Measurements from ENCODE around the gene ECHDC1.
"Not testable (repeated sequence)": the region's sequence is repeated elsewhere in the genome, so short reads cannot be mapped to it uniquely, and the experiment has no call there.

The ECHDC1 gene, protein sequence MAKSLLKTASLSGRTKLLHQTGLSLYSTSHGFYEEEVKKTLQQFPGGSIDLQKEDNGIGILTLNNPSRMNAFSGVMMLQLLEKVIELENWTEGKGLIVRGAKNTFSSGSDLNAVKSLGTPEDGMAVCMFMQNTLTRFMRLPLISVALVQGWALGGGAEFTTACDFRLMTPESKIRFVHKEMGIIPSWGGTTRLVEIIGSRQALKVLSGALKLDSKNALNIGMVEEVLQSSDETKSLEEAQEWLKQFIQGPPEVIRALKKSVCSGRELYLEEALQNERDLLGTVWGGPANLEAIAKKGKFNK

DNA sequence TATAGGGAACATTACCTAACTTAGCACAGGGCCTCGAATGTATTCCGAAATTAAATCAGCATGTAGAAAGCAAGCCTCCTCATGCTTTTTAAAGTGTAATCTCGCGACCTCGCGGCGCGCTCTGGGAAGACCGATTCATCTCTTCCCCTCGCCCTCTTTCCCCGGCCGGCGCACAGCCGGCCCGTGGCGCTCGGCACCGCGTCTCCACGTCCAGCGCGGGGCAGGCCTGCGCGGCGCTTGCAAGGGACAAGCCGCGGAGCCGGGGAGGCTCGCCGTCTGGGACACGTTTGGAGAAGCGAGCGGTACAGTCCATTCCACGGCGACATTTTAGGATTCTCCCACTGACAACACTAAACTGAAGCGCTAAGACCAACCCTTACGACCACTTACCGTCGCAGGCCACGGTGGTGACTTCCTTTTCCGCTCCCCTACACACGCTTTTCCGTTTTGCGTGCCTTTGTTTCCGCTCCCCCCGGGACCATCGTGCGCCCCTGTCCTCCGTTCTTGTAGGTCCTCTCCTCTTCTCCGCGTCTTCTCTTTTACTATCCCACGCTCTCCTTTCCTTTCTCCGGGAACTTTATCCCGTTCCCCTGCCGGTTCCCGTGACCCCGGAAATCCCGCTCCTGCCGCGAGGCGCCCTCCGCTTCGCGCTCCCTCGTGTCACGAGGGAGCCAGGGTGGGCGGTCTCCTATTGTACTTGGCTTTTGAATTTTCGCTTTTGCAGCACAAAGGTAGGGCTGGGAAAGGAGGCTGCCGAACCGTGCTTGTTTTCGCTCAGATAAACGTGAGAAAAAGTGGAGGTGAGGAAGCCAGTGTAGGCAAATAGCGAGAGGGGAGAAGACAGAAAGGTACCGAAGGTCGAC is at the start of gene ECHDC1:
Gene ECHDC1, minus strand, starts transcription at position 664 of the 863 bp plus-strand sequence. CDS start 12,581 bp downstream, outside the sequence.
- Mint-ChIP-seq H3K4me1 (peaks cover 19% of the 10 kb centered on the region), H3K36me3 (peaks cover 6% of the 10 kb centered on the region), H3K9me3 (no peaks in the 10 kb centered on the region), H3K4me3 (no peak within 1 kb of the TSS), H3K27me3 (no peaks in the 10 kb centered on the region), H3K27ac (no peak within 1 kb of the TSS)

DNA sequence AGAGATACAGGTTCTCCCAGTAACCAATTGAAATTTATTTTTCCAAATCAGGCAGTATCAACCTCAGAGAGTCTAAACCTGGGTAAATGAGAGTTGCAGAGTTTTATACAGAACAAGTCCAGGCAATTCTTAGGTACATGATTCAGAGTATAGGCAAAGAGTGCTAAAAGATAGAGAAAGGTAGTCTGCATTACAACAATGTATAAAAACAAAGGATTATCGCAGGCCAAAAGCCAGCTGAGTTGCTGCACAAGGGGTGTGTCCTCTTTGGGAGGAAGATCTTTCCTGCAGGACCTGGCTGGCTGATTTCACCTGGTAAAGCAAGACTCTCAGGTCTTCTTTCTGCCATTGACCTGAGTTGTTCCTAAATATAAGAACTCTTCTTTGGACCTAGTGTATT is 48.9 kb upstream of the ECHDC1 start:
- Mint-ChIP-seq H3K27ac (no peak overlapping the region), H3K9me3 (no peaks in the 10 kb centered on the region), H3K27me3 (peaks cover 2% of the 10 kb centered on the region), H3K4me1 (no peaks in the 10 kb centered on the region), H3K4me3 (no peak overlapping the region), H3K36me3 (no peaks in the 10 kb centered on the region)

DNA sequence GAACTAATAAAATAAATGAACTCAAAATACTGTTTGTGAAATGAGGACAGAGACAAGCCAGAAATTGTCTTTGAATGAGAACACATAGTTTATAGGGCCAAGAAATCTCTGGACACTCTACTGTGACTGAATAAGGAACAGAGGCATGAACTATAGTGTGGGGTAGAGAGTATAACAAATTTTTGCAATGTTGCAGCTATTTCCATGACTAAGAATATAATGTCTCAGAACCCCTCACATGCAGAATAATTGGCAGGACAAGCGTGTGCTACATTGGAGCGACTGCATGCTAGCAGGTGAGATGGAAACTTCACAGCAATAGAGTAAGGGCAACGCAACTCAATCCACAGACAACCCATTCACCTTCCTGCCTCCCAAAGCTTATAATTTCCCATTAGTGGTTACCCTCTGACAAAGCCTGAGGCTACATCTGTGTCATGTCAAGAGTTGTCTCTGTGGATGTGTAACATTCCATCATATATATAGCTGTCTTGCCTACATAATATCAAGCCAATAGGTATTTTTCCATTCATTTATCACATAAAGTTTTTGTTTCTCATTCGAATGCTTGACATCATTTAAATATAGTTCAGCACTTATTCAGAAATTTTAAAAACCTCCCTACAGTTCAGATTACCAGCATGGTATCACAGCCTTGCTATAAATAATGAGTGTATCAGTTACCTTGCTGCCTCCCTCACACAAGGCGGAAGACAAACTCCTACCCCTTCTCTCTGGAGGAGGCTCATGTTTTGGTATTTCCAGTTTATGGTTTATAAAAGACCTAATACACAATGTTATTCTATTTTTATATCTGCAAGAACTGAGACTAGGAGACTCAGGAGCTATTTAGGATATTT is 47.9 kb upstream of the ECHDC1 start:
- no peak overlapping the region for H3K4me3 Mint-ChIP-seq
- no peaks in the 10 kb centered on the region for H3K9me3 Mint-ChIP-seq
- no peak overlapping the region for H3K27ac Mint-ChIP-seq
- H3K36me3 Mint-ChIP-seq: no peaks in the 10 kb centered on the region
- no peaks in the 10 kb centered on the region for H3K4me1 Mint-ChIP-seq
- H3K27me3 Mint-ChIP-seq: peaks cover 2% of the 10 kb centered on the region

DNA sequence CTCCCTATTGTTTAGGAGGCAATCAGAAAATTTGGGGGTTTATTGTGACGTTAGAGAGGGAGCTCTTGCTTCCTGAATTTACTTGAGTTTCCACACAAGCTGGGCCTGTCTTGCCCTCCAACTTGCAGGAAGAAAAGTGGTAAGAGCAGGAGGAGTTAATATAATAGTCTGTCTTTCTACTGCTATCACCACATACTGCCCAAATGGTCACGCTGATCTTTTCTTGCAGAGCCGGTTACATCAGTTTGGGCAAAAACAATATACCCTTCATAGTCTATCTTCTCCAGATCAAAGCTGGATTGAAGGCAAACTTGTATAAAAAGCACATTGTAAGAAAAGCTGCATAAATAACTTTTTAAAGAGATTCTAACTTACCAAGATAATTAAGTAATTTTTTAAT is 46.3 kb upstream of the ECHDC1 start:
- H3K4me3 Mint-ChIP-seq: no peak overlapping the region
- H3K27ac Mint-ChIP-seq: no peak overlapping the region
- H3K36me3 Mint-ChIP-seq: no peaks in the 10 kb centered on the region
- H3K27me3 Mint-ChIP-seq: peaks cover 2% of the 10 kb centered on the region
- no peaks in the 10 kb centered on the region for H3K9me3 Mint-ChIP-seq
- H3K4me1 Mint-ChIP-seq: no peaks in the 10 kb centered on the region

DNA sequence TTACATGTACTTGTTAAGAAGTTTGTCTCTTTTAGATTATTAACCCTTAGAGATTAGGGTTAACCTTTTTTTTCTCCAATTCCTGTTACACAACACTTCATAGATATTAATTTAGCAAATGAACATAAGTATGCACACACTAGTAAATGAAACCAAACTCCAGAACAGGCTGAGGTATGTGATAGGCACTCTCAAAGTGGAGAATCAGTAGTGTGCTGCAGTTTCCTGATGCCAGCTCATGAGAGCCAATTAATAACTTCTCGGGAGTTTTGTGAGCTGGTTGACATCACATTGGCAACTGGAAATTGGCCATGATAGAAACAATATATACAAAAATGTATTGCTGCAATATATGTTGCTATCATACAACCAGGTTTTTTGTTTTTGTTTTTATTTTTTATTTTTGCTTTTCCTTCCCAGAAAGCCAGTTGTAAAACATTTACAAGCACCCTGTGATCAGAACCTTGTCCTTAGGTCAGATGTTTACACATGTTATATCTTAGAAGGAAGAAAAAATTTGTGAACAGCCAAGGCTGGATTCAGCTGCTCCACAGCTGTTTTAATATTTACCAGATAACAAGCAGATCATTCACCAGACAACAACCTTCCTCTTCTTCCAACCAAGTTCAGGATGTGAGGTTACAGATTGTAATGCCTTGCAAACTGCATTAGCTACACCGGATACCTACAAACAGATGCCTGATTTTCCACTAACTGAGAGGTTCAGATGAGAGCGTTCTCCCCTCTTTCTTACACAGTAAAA is 42.4 kb upstream of the ECHDC1 start:
- Mint-ChIP-seq H3K27me3 (peaks cover 2% of the 10 kb centered on the region), H3K27ac (no peak overlapping the region), H3K4me1 (no peaks in the 10 kb centered on the region), H3K36me3 (no peaks in the 10 kb centered on the region), H3K9me3 (no peaks in the 10 kb centered on the region), H3K4me3 (no peak overlapping the region)

DNA sequence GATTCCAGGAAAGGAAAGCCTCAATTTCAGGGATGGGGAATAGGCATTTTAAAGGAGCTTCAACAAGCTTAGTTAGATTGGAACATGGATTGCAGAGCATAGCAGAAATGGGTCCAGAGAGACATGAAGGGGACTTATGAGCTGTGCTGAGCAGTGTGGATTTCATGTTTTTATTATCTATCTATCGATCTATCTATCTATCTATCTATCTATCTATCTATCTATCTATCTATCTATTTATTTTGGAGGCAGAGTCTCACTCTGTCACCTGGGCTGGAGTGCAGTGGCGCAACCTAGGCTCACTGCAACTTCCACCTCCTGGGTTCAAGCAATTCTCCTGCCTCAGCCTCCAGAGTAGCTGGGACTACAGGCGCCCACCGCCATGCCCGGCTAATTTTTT is 41.4 kb upstream of the ECHDC1 start:
- H3K36me3 Mint-ChIP-seq, H3K4me3 Mint-ChIP-seq, H3K4me1 Mint-ChIP-seq, H3K9me3 Mint-ChIP-seq, H3K27me3 Mint-ChIP-seq, H3K27ac Mint-ChIP-seq: not testable (repeated sequence)

DNA sequence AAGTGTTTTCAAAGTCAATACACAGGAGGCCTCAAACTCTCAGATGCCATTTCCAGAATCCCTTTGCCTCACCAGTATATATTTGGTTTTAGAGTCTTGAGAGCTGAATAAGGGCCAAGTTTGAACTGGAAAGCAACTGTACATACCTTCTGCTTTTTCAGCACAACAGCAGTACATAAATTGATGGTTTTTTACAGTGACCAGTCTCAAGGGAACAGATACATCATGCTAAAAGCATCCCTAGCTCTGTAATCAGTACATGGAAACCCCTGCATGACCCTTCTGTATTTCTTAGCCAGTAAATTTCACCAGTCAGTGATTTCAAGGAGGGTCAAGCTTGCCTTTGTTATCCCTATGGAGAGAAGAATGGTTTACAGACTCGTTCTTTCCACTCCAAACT is 40.6 kb upstream of the ECHDC1 start:
- no peaks in the 10 kb centered on the region for H3K36me3 Mint-ChIP-seq
- no peak overlapping the region for H3K4me3 Mint-ChIP-seq
- no peaks in the 10 kb centered on the region for H3K27me3 Mint-ChIP-seq
- no peaks in the 10 kb centered on the region for H3K9me3 Mint-ChIP-seq
- no peak overlapping the region for H3K27ac Mint-ChIP-seq
- no peaks in the 10 kb centered on the region for H3K4me1 Mint-ChIP-seq

DNA sequence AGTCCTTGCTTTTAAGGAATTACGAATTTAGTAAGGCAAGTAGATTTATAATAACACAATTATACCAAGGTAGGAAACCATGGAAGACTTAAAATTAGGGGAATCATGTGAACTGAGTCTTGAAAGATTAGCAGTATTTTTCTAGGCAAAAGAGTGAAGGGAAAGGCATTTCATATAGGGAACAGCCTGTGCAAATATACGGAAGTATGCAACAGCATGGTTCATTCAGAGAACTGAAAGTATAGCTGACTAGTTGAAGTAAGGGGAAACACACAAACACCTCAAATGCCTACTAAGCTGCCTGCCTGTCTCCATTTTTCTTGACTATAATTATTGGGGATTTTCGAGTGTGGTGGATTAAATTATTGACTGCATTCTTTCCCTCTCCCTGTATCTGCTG is 39.0 kb upstream of the ECHDC1 start:
- no peaks in the 10 kb centered on the region for H3K4me1 Mint-ChIP-seq
- no peak overlapping the region for H3K27ac Mint-ChIP-seq
- no peaks in the 10 kb centered on the region for H3K36me3 Mint-ChIP-seq
- H3K27me3 Mint-ChIP-seq: no peaks in the 10 kb centered on the region
- H3K9me3 Mint-ChIP-seq: no peaks in the 10 kb centered on the region
- no peak overlapping the region for H3K4me3 Mint-ChIP-seq

DNA sequence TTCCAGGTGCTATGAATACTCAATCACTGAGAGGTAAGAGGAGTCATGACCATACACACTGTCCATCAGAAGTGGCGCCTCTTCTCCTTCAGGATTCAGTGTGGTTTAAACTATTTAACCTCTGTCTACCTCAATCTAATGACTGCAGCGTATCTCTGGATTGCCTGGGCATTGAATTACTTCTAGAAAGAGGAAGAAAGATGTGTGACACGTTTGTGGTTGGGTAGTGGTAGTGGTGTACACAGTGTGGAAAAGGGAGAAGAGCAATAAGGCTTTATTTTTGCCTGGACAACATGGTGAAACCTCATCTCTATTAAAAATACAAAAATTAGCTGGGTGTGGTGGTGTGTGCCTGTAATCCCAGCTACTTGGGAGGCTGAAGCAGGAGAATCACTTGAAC is 38.0 kb upstream of the ECHDC1 start:
- no peaks in the 10 kb centered on the region for H3K9me3 Mint-ChIP-seq
- H3K27ac Mint-ChIP-seq: no peak overlapping the region

DNA sequence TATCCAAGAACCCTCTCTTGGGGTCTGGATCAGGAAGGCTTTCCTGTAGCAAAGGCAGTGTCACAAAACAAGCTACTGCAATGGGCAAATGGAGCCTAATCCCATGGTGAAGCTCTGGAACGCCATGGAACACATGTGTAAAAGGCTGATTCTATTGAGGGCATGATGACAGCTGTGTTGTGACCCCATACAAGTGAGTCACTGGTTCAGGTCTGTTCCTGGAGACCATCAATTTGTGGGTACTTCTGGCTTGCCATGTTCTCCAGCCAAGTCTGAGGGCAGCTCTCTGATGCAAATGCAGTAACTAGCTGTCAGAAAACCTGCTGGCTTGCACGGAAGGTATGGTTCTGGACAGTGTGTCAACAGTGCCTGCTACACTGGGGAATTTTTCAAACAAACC is 33.3 kb upstream of the ECHDC1 start:
- Mint-ChIP-seq H3K27ac (no peak overlapping the region), H3K27me3 (no peaks in the 10 kb centered on the region), H3K4me1 (no peaks in the 10 kb centered on the region), H3K9me3 (peaks cover 5% of the 10 kb centered on the region), H3K36me3 (peaks cover 2% of the 10 kb centered on the region), H3K4me3 (no peak overlapping the region)

More for the DNA sequence above, 38.0 kb upstream of the ECHDC1 start:
- Mint-ChIP-seq H3K4me3 (no peak overlapping the region), H3K4me1 (no peaks in the 10 kb centered on the region), H3K36me3 (no peaks in the 10 kb centered on the region), H3K27me3 (no peaks in the 10 kb centered on the region)

DNA sequence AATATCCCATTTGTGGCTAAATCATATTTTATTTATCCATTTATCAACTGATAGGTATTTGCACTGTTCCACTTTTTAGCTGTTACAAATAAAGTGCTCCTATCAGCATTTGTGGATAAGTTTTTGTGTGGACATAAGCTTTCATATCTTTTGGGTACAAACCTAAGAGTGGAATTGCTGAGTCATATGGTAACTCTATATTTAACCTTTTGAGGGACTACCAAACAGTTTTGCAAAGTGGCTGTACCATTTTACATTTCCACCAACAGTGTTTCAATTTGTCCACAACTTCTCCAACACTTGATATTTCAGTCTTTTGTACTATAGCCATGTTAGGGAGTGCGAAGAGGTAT is 23.6 kb upstream of the ECHDC1 start:
- Mint-ChIP-seq H3K4me1 (no peaks in the 10 kb centered on the region), H3K27ac (no peak overlapping the region), H3K36me3 (peaks cover 5% of the 10 kb centered on the region), H3K27me3 (no peaks in the 10 kb centered on the region), H3K4me3 (no peak overlapping the region), H3K9me3 (peaks cover 12% of the 10 kb centered on the region)

DNA sequence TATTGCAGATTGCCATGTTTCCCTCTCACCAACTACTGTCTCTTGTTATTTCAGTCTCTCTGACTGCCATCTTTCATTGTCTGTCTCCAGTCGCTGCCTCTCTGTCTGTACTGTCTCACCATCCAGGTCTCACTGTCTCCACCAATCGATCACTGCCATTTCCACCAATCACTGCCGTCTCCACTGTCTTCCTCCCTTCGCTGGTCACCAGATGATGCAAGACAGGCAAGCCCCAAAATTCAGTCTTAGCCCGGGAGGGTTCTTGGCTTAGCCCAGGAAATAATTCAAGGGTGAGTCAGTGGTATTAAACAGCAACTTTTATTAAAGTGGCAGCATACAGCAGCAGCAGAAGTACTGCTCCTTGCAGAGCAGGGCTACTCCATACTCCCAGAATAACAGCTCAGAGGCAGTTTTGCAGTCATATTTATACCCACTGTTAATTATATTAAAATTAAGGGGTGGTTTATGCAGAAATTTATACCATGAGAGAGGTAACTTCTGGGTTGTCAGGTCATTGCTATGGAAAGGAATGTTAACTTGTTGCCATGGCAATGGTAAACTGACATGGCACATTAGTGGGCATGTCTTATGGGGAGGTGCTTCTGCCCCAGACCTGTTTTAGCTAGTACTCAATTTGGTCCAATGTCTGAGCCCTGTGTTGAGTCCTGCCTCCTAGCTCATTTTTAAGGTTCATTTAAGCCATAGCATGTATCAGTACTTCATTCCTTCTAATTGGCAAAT is 23.0 kb upstream of the ECHDC1 start:
- peaks cover 7% of the 10 kb centered on the region for H3K9me3 Mint-ChIP-seq
- no peak overlapping the region for H3K4me3 Mint-ChIP-seq
- H3K27ac Mint-ChIP-seq: no peak overlapping the region
- no peaks in the 10 kb centered on the region for H3K4me1 Mint-ChIP-seq
- no peaks in the 10 kb centered on the region for H3K27me3 Mint-ChIP-seq
- peaks cover 5% of the 10 kb centered on the region for H3K36me3 Mint-ChIP-seq

DNA sequence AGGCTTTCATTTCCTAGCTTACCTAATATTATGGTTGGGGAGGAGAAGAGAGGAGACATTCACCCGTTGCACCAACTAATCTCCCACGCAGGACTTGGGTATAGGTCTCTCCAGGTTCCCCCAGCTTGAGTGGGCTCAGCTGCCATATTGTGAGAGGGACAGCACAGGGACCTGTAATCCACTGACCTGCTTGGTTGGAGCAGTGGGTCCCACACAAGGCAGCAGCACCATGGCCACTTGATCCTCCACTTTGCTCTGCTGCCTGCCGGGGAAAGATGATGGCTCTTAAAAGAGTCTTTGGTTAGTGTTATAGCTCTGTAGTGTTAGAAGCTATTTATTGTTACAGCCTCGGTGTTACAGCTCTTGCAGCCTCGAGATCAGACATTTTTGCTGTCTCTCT is 22.5 kb upstream of the ECHDC1 start:
- H3K27me3 Mint-ChIP-seq: no peaks in the 10 kb centered on the region
- no peak overlapping the region for H3K27ac Mint-ChIP-seq
- H3K9me3 Mint-ChIP-seq: peaks cover 5% of the 10 kb centered on the region
- peaks cover 5% of the 10 kb centered on the region for H3K36me3 Mint-ChIP-seq
- no peak overlapping the region for H3K4me3 Mint-ChIP-seq
- H3K4me1 Mint-ChIP-seq: no peaks in the 10 kb centered on the region

DNA sequence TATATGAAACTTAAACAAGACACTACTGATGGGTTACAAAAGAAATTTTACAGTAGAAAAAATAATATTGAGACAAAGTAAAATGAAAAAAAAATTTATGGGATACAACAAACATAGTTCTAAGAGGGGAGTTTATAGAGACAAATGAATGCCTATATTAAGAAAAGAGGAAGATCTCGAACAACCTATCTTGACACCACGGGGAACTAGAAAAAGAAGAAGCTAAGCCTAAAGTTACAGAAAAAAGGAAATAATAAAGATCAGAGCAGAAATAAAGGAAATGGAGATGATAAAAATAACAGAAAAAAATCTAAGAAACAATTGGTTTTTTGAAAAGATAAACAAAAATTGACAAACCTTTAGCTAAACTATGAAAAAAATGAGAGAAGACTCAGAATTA is 9.1 kb upstream of the ECHDC1 start:
- Mint-ChIP-seq H3K4me1 (no peaks in the 10 kb centered on the region), H3K36me3 (peaks cover 15% of the 10 kb centered on the region), H3K27ac (no peak overlapping the region), H3K27me3 (no peaks in the 10 kb centered on the region), H3K4me3 (no peak overlapping the region), H3K9me3 (peaks cover 17% of the 10 kb centered on the region)

DNA sequence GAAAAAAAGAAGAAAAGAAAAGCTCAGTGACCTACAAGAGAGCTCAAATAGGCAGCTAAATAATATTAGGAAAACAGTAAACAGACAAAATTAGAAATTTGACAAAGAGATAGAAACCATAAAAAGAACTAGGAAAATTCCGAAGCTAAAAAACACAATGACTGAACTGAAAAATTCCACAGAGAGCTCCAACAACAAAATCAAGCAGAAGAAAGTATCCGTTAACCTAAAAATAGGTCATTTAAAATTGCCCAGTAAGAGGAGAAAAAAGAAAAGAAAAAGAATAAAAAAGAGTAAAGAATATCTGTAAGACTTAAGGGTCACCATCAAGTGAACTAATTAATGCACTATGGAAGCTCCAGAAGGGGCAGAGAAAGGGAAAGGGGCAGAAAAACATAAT is 6.6 kb upstream of the ECHDC1 start:
- Mint-ChIP-seq H3K4me1 (peaks cover 9% of the 10 kb centered on the region), H3K27me3 (no peaks in the 10 kb centered on the region), H3K36me3 (peaks cover 12% of the 10 kb centered on the region), H3K27ac (no peak overlapping the region), H3K9me3 (peaks cover 13% of the 10 kb centered on the region), H3K4me3 (no peak overlapping the region)
